Esophagus (tissue), 2 donors: Measurements from ENCODE around the gene RPP38. TPM values are rescaled to one million over a fixed set of nuclear protein-coding genes. Genes with fewer than 3 reads are reported as not detected.

ENCODE experiments used
- H3K27ac ChIP-seq, 2 donors: one replicate each; pipeline ENCODE4 v1.5.1; 2013; ENCODE audit warnings: low read depth in 2 of 2, mild to moderate bottlenecking in 2 of 2, inconsistent platforms in 1 of 2, low read length in 1 of 2, moderate library complexity in 1 of 2
- H3K27me3 ChIP-seq, 2 donors: one replicate each; pipeline ENCODE4 v1.6.1; 2013; ENCODE audit warnings: low read length in 2 of 2, control low read depth in 1 of 2, mild to moderate bottlenecking in 1 of 2; ENCODE audit not compliant: insufficient read depth in 2 of 2, control insufficient read depth in 1 of 2
- H3K36me3 ChIP-seq, 2 donors: one replicate each; pipeline ENCODE4 v1.6.1; 2013; ENCODE audit warnings: low read length in 1 of 2; ENCODE audit not compliant: control insufficient read depth in 2 of 2, insufficient read depth in 2 of 2
- H3K4me1 ChIP-seq, 2 donors: one replicate each; pipeline ENCODE4 v1.6.1; 2013; ENCODE audit warnings: low read length in 1 of 2; ENCODE audit not compliant: control insufficient read depth in 2 of 2, insufficient read depth in 2 of 2
- H3K4me3 ChIP-seq, 2 donors: one replicate each; pipeline ENCODE4 v1.5.1; 2013; ENCODE audit warnings: low read length in 2 of 2, mild to moderate bottlenecking in 2 of 2, low read depth in 1 of 2, moderate library complexity in 1 of 2
- H3K9me3 ChIP-seq, 2 donors: one replicate each; pipeline ENCODE4 v1.6.1; 2013; ENCODE audit warnings: mild to moderate bottlenecking in 2 of 2, low read depth in 1 of 2, low read length in 1 of 2, moderate library complexity in 1 of 2; ENCODE audit not compliant: control insufficient read depth in 2 of 2, insufficient read depth in 1 of 2
- WGBS, 2 donors: extraction: QIAGEN DNeasy Blood & Tissue Kit; methylation state at CpG; one replicate each; pipeline ENCODE4 v1.1.7; 2013; 5-methylcytosine and 5-hydroxymethylcytosine counted together
- polyA plus RNA-seq, 2 donors: library from polyadenylated mRNA; stranded (reverse); fragments of 200-250 nt; gene quantifications; one replicate each; pipeline ENCODE4 v1.2.3, GENCODE V29; 2013
- donor health status: healthy with polysubstance abuse.
- donor health status: Bipolar disorder and iron deficiency.

RPP38 gene
- polyA plus RNA-seq, 2 donors: 17.2 to 18.7 TPM

- 96 to 98% methylated on average over 5 of the region's 5 CpGs for WGBS, 2 donors
- H3K27ac ChIP-seq: no peak overlapping the region
These were observed 24.8 kb upstream of the RPP38 start for GRCh38 chr10:15072358-15072757.

DNA sequence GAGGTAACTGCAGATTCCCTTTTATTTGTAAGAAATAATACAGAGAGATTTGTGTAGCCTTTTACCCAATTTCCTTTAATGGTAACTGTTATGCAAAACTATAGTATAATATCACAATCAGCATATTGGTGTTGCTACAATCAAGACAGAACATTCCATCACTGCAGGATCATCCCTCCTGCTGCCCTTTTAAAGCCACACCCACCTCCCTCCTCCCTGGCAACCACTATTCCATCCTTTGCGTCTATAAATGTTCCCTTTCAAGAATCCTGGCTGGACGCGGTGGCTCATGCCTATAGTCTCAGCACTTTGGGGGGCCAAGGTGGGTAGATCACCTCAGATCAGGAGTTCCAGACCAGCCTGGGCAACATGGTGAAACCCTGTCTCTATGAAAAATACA lies 21.7 kb upstream of the RPP38 start:
- WGBS, 2 donors: 92 to 95% methylated on average over 3 of the region's 3 CpGs
- Histone ChIP-seq H3K36me3 (no peaks in the 10 kb centered on the region), H3K4me1 (no peaks in the 10 kb centered on the region), H3K27me3 (no peaks in the 10 kb centered on the region), H3K27ac (no peak overlapping the region), H3K9me3 (no peaks in the 10 kb centered on the region), H3K4me3 (no peak overlapping the region)

More at GRCh38 chr10:15072358-15072757, 24.8 kb upstream of the RPP38 start:
- no peak overlapping the region for H3K4me3 ChIP-seq
- no peaks in the 10 kb centered on the region for H3K9me3 ChIP-seq
- H3K27me3 ChIP-seq: no peaks in the 10 kb centered on the region
- H3K36me3 ChIP-seq: no peaks in the 10 kb centered on the region
- H3K4me1 ChIP-seq: no peaks in the 10 kb centered on the region

DNA sequence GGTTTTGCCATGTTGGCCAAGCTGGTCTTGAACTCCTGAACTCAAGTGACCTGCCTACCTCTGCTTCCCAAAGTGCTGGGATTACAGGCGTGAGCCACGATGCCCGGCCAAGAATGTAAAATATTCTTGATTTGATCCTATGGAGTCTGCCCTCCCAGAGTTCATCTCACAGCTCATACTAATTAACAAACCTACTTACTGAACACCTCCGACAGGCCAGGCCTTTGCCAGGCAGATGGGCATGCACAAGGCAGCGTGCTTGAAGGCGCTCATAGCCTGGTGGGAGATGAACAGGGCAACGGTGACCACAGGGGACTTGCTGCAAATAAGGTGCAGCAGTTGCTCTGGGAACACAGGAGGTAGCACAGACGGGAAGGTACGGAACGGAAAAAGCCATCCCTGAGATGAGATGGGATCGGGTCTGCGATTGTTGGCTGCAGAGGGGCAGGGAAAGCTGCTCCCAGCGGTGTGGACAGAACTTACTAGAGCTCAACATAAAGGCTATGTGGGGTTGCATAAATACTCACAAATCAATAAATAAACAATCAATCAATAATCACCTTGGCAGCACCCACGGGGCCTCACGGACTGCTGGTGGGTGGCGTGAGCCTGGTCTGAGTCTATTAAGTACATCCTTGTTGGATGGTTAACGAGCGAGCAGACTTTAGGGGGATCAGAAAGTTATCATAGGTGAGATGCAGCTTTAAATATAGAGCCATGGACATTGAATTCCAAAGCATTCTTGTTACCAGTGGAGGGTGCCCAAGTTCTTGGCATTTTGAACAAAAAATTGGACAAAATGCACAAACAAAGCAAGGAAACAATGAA lies 13.3 kb upstream of the RPP38 start:
- no peaks in the 10 kb centered on the region for H3K36me3 ChIP-seq
- H3K4me3 ChIP-seq: peak overlapping the region; percentile 18 to 45
- WGBS, 2 donors: 69 to 73% methylated on average over 18 of the region's 18 CpGs
- H3K4me1 ChIP-seq: peaks cover 0 to 3% of the 10 kb centered on the region in 2 donors
- H3K27ac ChIP-seq: peak overlapping the region in 1 of 2 donors; percentile 42
- no peaks in the 10 kb centered on the region for H3K9me3 ChIP-seq
- no peaks in the 10 kb centered on the region for H3K27me3 ChIP-seq

GRCh38 chr10:15084502-15084922 lies 12.6 kb upstream of the RPP38 start:
- no peak overlapping the region for H3K27ac ChIP-seq
- H3K4me1 ChIP-seq: peaks cover 0 to 3% of the 10 kb centered on the region in 2 donors
- 12 to 24% methylated on average over 7 of the region's 7 CpGs for WGBS, 2 donors
- H3K9me3 ChIP-seq: no peaks in the 10 kb centered on the region
- H3K4me3 ChIP-seq: peak overlapping the region; percentile 18 to 45
- no peaks in the 10 kb centered on the region for H3K36me3 ChIP-seq
- H3K27me3 ChIP-seq: no peaks in the 10 kb centered on the region

DNA sequence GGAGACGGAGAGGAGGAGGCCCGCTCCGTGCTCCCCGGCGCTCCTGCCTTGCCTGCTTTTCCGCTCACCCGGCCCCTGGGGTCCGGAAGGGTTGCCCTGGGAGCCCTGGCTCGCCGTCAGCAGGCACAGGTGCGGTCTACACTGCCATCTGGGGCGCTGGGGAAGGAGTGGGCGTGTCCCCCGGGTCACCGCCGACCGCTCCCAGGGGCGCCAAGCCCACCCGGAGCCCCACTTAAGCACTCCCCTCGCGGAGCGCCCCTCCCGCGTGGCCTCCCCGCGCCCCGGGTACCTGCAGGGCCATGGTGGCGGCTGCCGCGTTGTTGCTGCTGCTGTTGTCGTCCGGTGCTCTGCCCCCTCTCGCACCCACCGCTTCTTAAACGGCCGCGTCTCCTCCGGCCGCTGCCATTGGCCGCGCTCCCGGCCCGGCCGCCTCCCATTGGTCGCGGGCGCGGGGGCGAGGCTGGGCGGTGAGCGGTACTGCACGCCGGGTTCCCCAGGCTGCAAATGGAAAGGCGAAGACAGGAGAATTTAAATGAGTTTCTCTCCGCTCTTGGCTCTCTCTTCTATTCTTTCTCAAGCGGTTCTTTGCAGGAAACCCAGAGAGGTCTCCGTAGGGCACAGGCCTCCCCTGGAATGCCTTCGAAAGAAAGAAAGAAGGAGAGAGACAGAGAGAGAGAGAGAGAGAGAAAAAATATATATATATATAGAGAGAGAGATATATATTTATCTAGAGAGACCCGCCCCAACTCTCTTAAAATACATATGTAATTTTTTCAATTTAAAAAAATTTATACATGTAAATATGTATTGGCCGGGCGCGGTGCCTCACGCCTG lies 8.5 kb upstream of the RPP38 start, which contains the start of gene ACBD7:
Gene ACBD7, minus strand, starts transcription at position 349 of the 834 bp plus-strand sequence. Its CDS starts 48 bp downstream, at position 301.
- Histone ChIP-seq H3K4me3 (peak within 1 kb of the TSS; percentile 40 to 56), H3K27me3 (no peaks in the 10 kb centered on the region), H3K36me3 (no peaks in the 10 kb centered on the region), H3K27ac (no peak within 1 kb of the TSS), H3K9me3 (no peaks in the 10 kb centered on the region), H3K4me1 (peaks cover 0 to 2% of the 10 kb centered on the region in 2 donors)
- WGBS, 2 donors: 6% methylated on average over 63 of the region's 63 CpGs

- no peak overlapping the region for H3K4me3 ChIP-seq
- H3K27me3 ChIP-seq: no peaks in the 10 kb centered on the region
- WGBS, 2 donors: 80 to 87% methylated on average over 5 of the region's 5 CpGs
- H3K4me1 ChIP-seq: peaks cover 0 to 1% of the 10 kb centered on the region in 2 donors
- H3K27ac ChIP-seq: no peak overlapping the region
- no peaks in the 10 kb centered on the region for H3K36me3 ChIP-seq
- H3K9me3 ChIP-seq: no peaks in the 10 kb centered on the region
These were observed 5.7 kb upstream of the RPP38 start for GRCh38 chr10:15091418-15091817.

GRCh38 chr10:15092855-15093408 lies 4.2 kb upstream of the RPP38 start:
- H3K9me3 ChIP-seq: no peaks in the 10 kb centered on the region
- WGBS, 2 donors: 87 to 91% methylated on average over 16 of the region's 16 CpGs

GRCh38 chr10:15096661-15097010 lies 519 bp upstream of the RPP38 start:
- Histone ChIP-seq H3K4me3 (peak overlapping the region; percentile 66 to 92), H3K4me1 (peaks cover 2 to 6% of the 10 kb centered on the region in 2 donors), H3K36me3 (peaks cover 0 to 4% of the 10 kb centered on the region in 2 donors), H3K27me3 (no peaks in the 10 kb centered on the region), H3K9me3 (no peaks in the 10 kb centered on the region), H3K27ac (peak overlapping the region in 1 of 2 donors; percentile 95)
- 1 to 2% methylated on average over 11 of the region's 11 CpGs for WGBS, 2 donors

More at GRCh38 chr10:15092855-15093408, 4.2 kb upstream of the RPP38 start:
- no peak overlapping the region for H3K4me3 ChIP-seq
- no peak overlapping the region for H3K27ac ChIP-seq
- no peaks in the 10 kb centered on the region for H3K27me3 ChIP-seq
- peaks cover 0 to 4% of the 10 kb centered on the region in 2 donors for H3K4me1 ChIP-seq
- H3K36me3 ChIP-seq: no peaks in the 10 kb centered on the region

DNA sequence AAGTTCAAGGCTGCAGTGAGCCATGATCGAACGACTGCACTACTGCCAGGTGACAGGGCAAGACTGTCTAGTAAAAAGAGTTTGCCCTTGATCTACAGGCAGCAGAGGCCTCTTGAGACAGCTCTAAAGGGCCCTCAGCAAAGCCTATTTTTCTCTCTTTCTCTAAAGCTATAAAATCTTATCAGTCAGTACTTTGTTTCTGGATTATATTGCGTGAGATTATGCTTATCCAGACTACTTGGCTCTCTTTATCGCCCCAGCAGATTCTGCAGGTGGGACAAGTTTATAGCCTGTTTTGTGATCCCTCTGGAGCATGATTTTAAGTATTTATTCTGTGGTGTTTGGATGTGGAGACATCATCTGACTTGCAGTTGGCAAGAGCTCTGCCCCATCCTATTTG lies 2.7 kb downstream of the RPP38 start:
- Histone ChIP-seq H3K27me3 (no peaks in the 10 kb centered on the region), H3K36me3 (peaks cover 6 to 14% of the 10 kb centered on the region in 2 donors), H3K27ac (no peak overlapping the region), H3K4me3 (no peak overlapping the region), H3K9me3 (no peaks in the 10 kb centered on the region), H3K4me1 (peaks cover 2 to 6% of the 10 kb centered on the region in 2 donors)
- 78 to 92% methylated on average over 4 of the region's 4 CpGs for WGBS, 2 donors
